Stimulated activated CD4-positive, alpha-beta T cell treated with anti-CD3 and anti-CD28 coated beads, Interleukin-1b, Interleukin-23, amount 100 ng/mL, for 1 hour (primary cell): ENCODE measurements around the gene MYBPC3.
"Not testable (repeated sequence)": the region's sequence is repeated elsewhere in the genome, so short reads cannot be mapped to it uniquely, and the experiment has no call there.

Source experiments
- DNase-seq, 2 donors: peaks; one replicate each; pipeline ENCODE4 v3.0.0-alpha.2; 2020; ENCODE audit warnings: low read depth in 2 of 2

MYBPC3 gene

GRCh38 chr11:47318166-47318565, 34.3 kb downstream of the MYBPC3 start:
- no peak for DNase-seq

- no peak for DNase-seq
These were observed 35.3 kb downstream of the MYBPC3 start for GRCh38 chr11:47317064-47317828.

GRCh38 chr11:47316501-47316900, 36.0 kb downstream of the MYBPC3 start:
- DNase-seq, result not testable (repeated sequence)

GRCh38 chr11:47314992-47315391, 37.5 kb downstream of the MYBPC3 start:
- no peak for DNase-seq

- DNase-seq, result no peak
These were observed 44.3 kb downstream of the MYBPC3 start for GRCh38 chr11:47308050-47308823.

- no peak for DNase-seq
These were observed 46.0 kb downstream of the MYBPC3 start for GRCh38 chr11:47306484-47306844.

- no peak for DNase-seq
These were observed 46.6 kb downstream of the MYBPC3 start for GRCh38 chr11:47305734-47306483.

GRCh38 chr11:47302853-47303252, 49.6 kb downstream of the MYBPC3 start:
- no peak for DNase-seq

GRCh38 chr11:47299078-47299477, 53.4 kb downstream of the MYBPC3 start:
- no peak for DNase-seq

GRCh38 chr11:47296045-47296444, 56.5 kb downstream of the MYBPC3 start:
- no peak for DNase-seq

- no peak for DNase-seq
These were observed 57.1 kb downstream of the MYBPC3 start for GRCh38 chr11:47295385-47295784.

GRCh38 chr11:47289856-47290255, 62.6 kb downstream of the MYBPC3 start:
- DNase-seq, result no peak

- no peak for DNase-seq
These were observed 64.4 kb downstream of the MYBPC3 start for GRCh38 chr11:47288066-47288465.

- DNase-seq, result no peak
These were observed 66.3 kb downstream of the MYBPC3 start for GRCh38 chr11:47285969-47286770.

GRCh38 chr11:47284151-47284550, 68.4 kb downstream of the MYBPC3 start:
- no peak for DNase-seq

GRCh38 chr11:47282462-47282861, 70.0 kb downstream of the MYBPC3 start:
- no peak for DNase-seq
